GM12878 (cell line): ENCODE results near the gene CAB39L. TPM values are rescaled to one million over a fixed set of nuclear protein-coding genes. Genes with fewer than 3 reads are reported as not detected.

Source experiments
- ATAC-seq: fragments of 200-7000 bp; cut with Tn5 transposase; 3 replicates; pipeline ENCODE4 v1.9.1; 2020; ENCODE audit warnings: mild to moderate bottlenecking, moderate library complexity
- BruUV-seq: library from RNA; stranded (reverse); fragments of 400-500 nt; replicated peaks from 2 replicates; lab custom pipeline; 2021; lab: Mats Ljungman, UMichigan
- CTCF ChIA-PET: fragments of 300-600 bp; sonication (Branson Sonifier 250); formaldehyde crosslinking; extraction: SDS; loops from one replicate; lab custom pipeline; 2021; ENCODE audit warnings: inconsistent platforms; lab: Yijun Ruan, JAX
- POLR2A ChIA-PET: fragments of 350-600 bp; formaldehyde crosslinking; extraction: SDS; loops from one replicate; lab custom pipeline; 2021; ENCODE audit warnings: inconsistent platforms; lab: Charles Lee
- RAD21 ChIA-PET: fragments of 300-600 bp; sonication (Branson Sonifier 250); formaldehyde crosslinking; loops from one replicate; lab custom pipeline; 2023; ENCODE audit warnings: antibody characterized with exemption; ENCODE audit not compliant: unreplicated experiment; lab: Charles Lee
- SMC1A ChIA-PET: fragments of 300-600 bp; sonication (Branson Sonifier 250); formaldehyde crosslinking; loops from one replicate; lab custom pipeline; 2023; ENCODE audit not compliant: unreplicated experiment, uncharacterized antibody; lab: Charles Lee
- DNase-seq: peaks from one replicate; pipeline ENCODE4 v3.0.0-alpha.2; 2011; ENCODE audit warnings: low read depth, low spot score
- FAIRE-seq: peaks from 3 replicates; lab custom pipeline; 2011; peaks lifted over from hg19 to GRCh38; lab: Jason Lieb, UNC
- H2AFZ ChIP-seq: 2 replicates; pipeline ENCODE4 v1.6.0; 2011; ENCODE audit warnings: low read depth, low read length, control low read depth; ENCODE audit not compliant: control insufficient read depth
- H3K27ac ChIP-seq: 2 replicates; pipeline ENCODE4 v1.5.1; 2011; ENCODE audit warnings: control low read depth; ENCODE audit not compliant: control insufficient read depth, insufficient read depth
- H3K27me3 ChIP-seq, 2 experiments: replicated peaks in 1 of 2; 2 replicates each; pipeline versions ENCODE4 v1.6.0 to v1.6.1; 2011; ENCODE audit warnings: low read length in 1 of 2; ENCODE audit not compliant: control insufficient read depth in 2 of 2, insufficient read depth in 2 of 2
- H3K36me3 ChIP-seq, 2 experiments: 2 replicates each; pipeline ENCODE4 v1.5.1; 2011; ENCODE audit warnings: low read length in 1 of 2; ENCODE audit not compliant: control insufficient read depth in 2 of 2, insufficient read depth in 2 of 2
- H3K4me1 ChIP-seq: 2 replicates; pipeline ENCODE4 v1.6.1; 2011; ENCODE audit warnings: mild to moderate bottlenecking, low read length, moderate library complexity, mixed read lengths; ENCODE audit not compliant: control insufficient read depth, insufficient read depth
- H3K4me2 ChIP-seq: 2 replicates; pipeline ENCODE4 v1.6.0; 2011; ENCODE audit warnings: control low read depth; ENCODE audit not compliant: control insufficient read depth, insufficient read depth
- H3K4me3 ChIP-seq: fragments of 200-600 bp; sonication (generic); 2 replicates; pipeline ENCODE4 v1.5.1; 2016
- H3K79me2 ChIP-seq: 2 replicates; pipeline ENCODE4 v1.6.0; 2011; ENCODE audit warnings: low read length; ENCODE audit not compliant: control insufficient read depth, insufficient read depth
- H3K9ac ChIP-seq: 2 replicates; pipeline ENCODE4 v1.8.0; 2011; ENCODE audit warnings: low read length, control low read depth, mixed read lengths; ENCODE audit not compliant: control insufficient read depth, insufficient read depth
- H3K9me3 ChIP-seq: replicated peaks from 3 replicates; pipeline ENCODE4 v1.5.1; 2011; ENCODE audit warnings: mild to moderate bottlenecking, low read length; ENCODE audit not compliant: control insufficient read depth, insufficient read depth
- H4K20me1 ChIP-seq: 2 replicates; pipeline ENCODE4 v1.6.0; 2011; ENCODE audit not compliant: control insufficient read depth, insufficient read depth
- BCL3 ChIP-seq: IDR thresholded peaks from 2 replicates; pipeline ENCODE4 v1.6.1; 2011; ENCODE audit warnings: borderline replicate concordance, low read depth, mild to moderate bottlenecking, moderate library complexity, low read length; ENCODE audit not compliant: insufficient read depth, poor library complexity, severe bottlenecking
- BCLAF1 ChIP-seq: fragments of 450-650 bp; IDR thresholded peaks from 2 replicates; pipeline ENCODE4 v1.6.1; 2017; ENCODE audit warnings: antibody characterized with exemption, mild to moderate bottlenecking, moderate library complexity
- CHD2 ChIP-seq: IDR thresholded peaks from 2 replicates; pipeline ENCODE4 v1.6.1; 2011; ENCODE audit warnings: low read depth, low read length, improper control_type of control experiment, borderline replicate concordance
- E2F8 ChIP-seq: fragments of 450-650 bp; IDR thresholded peaks from 2 replicates; pipeline ENCODE4 v1.6.1; 2018; ENCODE audit warnings: mild to moderate bottlenecking, low read depth, moderate library complexity; ENCODE audit not compliant: partially characterized antibody
- EZH2 ChIP-seq: IDR thresholded peaks from 2 replicates; pipeline ENCODE4 v1.6.1; 2012; ENCODE audit warnings: low read depth, mild to moderate bottlenecking, control low read depth, inconsistent platforms, low read length, borderline replicate concordance; ENCODE audit not compliant: control insufficient read depth
- POU2F2 ChIP-seq: IDR thresholded peaks from 3 replicates; pipeline ENCODE4 v1.6.1; 2011; ENCODE audit warnings: low read depth, mild to moderate bottlenecking, low read length, borderline replicate concordance
- SUZ12 ChIP-seq: fragments of 200-600 bp; sonication (generic); IDR thresholded peaks from one replicate; pipeline ENCODE4 v1.6.1; 2018; ENCODE audit warnings: antibody characterized with exemption, mild to moderate bottlenecking; ENCODE audit not compliant: unreplicated experiment
- USF2 ChIP-seq: IDR thresholded peaks from 2 replicates; pipeline ENCODE4 v1.6.1; 2011; ENCODE audit warnings: low read depth, low read length, improper control_type of control experiment, borderline replicate concordance
- WRNIP1 ChIP-seq: IDR thresholded peaks from 2 replicates; pipeline ENCODE4 v1.6.1; 2011; ENCODE audit warnings: low read depth, low read length, improper control_type of control experiment, borderline replicate concordance
- ZNF384 ChIP-seq: IDR thresholded peaks from 2 replicates; pipeline ENCODE4 v1.6.1; 2012; ENCODE audit warnings: low read depth, mild to moderate bottlenecking, low read length, improper control_type of control experiment, borderline replicate concordance
- WGBS: methylation state at CpG from one replicate; pipeline ENCODE4 v1.1.6; 2016; ENCODE audit warnings: low lambda C conversion rate; ENCODE audit not compliant: insufficient replicate concordance, insufficient coverage; ENCODE audit errors: missing lambda C conversion rate; 5-methylcytosine and 5-hydroxymethylcytosine counted together
- in situ Hi-C: fragments of 300-500 bp; cut with MboI; formaldehyde crosslinking; loops from 9 replicates; pipeline ENCODE4 v1.14.3; 2018; ENCODE audit warnings: mixed read lengths
- intact Hi-C: fragments of 100-400 bp; cut with micrococcal nuclease; formaldehyde crosslinking; loops from one replicate; pipeline ENCODE4 v1.14.2; 2022; ENCODE audit not compliant: unreplicated experiment
- polyA plus RNA-seq, 11 experiments: library from polyadenylated mRNA; depleted of rRNA in 4 of 11; unstranded in 6 of 11; stranded (reverse) in 5 of 11; fragments of >200 nt; fragmentation: Nextera tagmentation in 4 of 11; fragmentation: Illumina TruSeq in 1 of 11; extraction: Ambion mirVana in 4 of 11; extraction: Trizol in 1 of 11; gene quantifications; 1 replicate in 1 of 11; 2 replicates in 10 of 11; pipeline versions ENCODE4 v1.2.1 to v1.2.3, GENCODE V29; 2011 to 2016; ENCODE audit warnings: inconsistent platforms in 2 of 11, missing spikeins in 2 of 11, low read depth in 1 of 11
- total RNA-seq, 4 experiments: library from RNA; depleted of rRNA in 3 of 4; stranded (reverse); fragments of >200 nt in 3 of 4; fragmentation: Illumina TruSeq in 1 of 4; extraction: Trizol in 1 of 4; gene quantifications; 2 replicates each; pipeline versions ENCODE4 v1.2.1 to v1.2.3, GENCODE V29; 2013 to 2021

Gene CAB39L
- total and polyA plus RNA-seq, 10 of the 15 experiments (the other 5 are each of a cell fraction or from before 2014, with no cell fraction given): 0.88 to 3.0 (median 1.7) TPM

- no peaks in the 10 kb centered on the region for H4K20me1 ChIP-seq
- in situ Hi-C loops: no loop called here
- H3K4me1 ChIP-seq: no peaks in the 10 kb centered on the region
- POLR2A ChIA-PET: no interaction called here
- H3K4me2 ChIP-seq: no peak overlapping the region
- FAIRE-seq: no peak
- H3K27me3 ChIP-seq: no peaks in the 10 kb centered on the region
- H3K9me3 ChIP-seq: no peaks in the 10 kb centered on the region
- 63% methylated on average over 6 of the region's 6 CpGs for WGBS
- no peaks in the 10 kb centered on the region for H3K79me2 ChIP-seq
- H2AFZ ChIP-seq: no peak overlapping the region
- H3K36me3 ChIP-seq: peaks cover 0 to 16% of the 10 kb centered on the region in 2 experiments; a peak in 3 of 4 replicates
- H3K9ac ChIP-seq: no peak overlapping the region
- ATAC-seq: no peak
- no peak overlapping the region for H3K27ac ChIP-seq
- intact Hi-C loops: no loop called here
- no peak for TF ChIP-seq BCLAF1
- no peak for TF ChIP-seq BCL3
- no peak for TF ChIP-seq WRNIP1
- TF ChIP-seq ZNF384: no peak
- TF ChIP-seq E2F8: no peak
- TF ChIP-seq EZH2: no peak
- no peak for TF ChIP-seq POU2F2
- no peak for TF ChIP-seq SUZ12
- TF ChIP-seq CHD2: no peak
- TF ChIP-seq USF2: no peak
- TF ChIP-seq, all 136 proteins: peak for 0
- CTCF ChIA-PET: no interaction called here
- SMC1A ChIA-PET: no interaction called here
- DNase-seq: no peak
- no TSS peak for BruUV-seq
- no peak overlapping the region for H3K4me3 ChIP-seq
- RAD21 ChIA-PET: no interaction called here
Observed at GRCh38 chr13:49262634-49263033, 181.2 kb downstream of the CAB39L start.
